GM12892 (cell line): ENCODE measurements around the gene RNASET2. TPM values are rescaled to one million over a fixed set of nuclear protein-coding genes. Genes with fewer than 3 reads are reported as not detected.
A peak's percentile ranks its signal among the peaks of the same experiment; 100 is the strongest.

Experiments used
- DNase-seq: peaks from one replicate; pipeline ENCODE4 v3.0.0; 2011; ENCODE audit not compliant: insufficient read length
- FAIRE-seq: peaks from 2 replicates; lab custom pipeline; 2011; peaks lifted over from hg19 to GRCh38; lab: Jason Lieb, UNC
- POLR2A ChIP-seq: IDR thresholded peaks from 2 replicates; pipeline ENCODE4 v1.6.1; 2011; ENCODE audit warnings: low read depth, low read length, control low read depth
- POLR2AphosphoS5 ChIP-seq: IDR thresholded peaks from 2 replicates; pipeline ENCODE4 v1.6.1; 2011; ENCODE audit warnings: low read depth, low read length, control low read depth
- TAF1 ChIP-seq: IDR thresholded peaks from 2 replicates; pipeline ENCODE4 v1.6.1; 2011; ENCODE audit warnings: low read depth, mild to moderate bottlenecking, control low read depth, low read length, borderline replicate concordance
- polyA plus RNA-seq: library from polyadenylated mRNA; unstranded; fragments of >200 nt; gene quantifications from one replicate; pipeline ENCODE4 v1.2.1, GENCODE V29; 2012; ENCODE audit warnings: missing spikeins, inconsistent platforms; ENCODE audit not compliant: missing spikeins

RNASET2 gene, protein sequence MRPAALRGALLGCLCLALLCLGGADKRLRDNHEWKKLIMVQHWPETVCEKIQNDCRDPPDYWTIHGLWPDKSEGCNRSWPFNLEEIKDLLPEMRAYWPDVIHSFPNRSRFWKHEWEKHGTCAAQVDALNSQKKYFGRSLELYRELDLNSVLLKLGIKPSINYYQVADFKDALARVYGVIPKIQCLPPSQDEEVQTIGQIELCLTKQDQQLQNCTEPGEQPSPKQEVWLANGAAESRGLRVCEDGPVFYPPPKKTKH
- 158 TPM for polyA plus RNA-seq

- peak; percentile 70 for DNase-seq
- FAIRE-seq = peak; percentile 99
- peak; percentile 31; the same call in 1 of the 2 replicates for TF ChIP-seq TAF1
- 0 out of 2 replicates have a peak, but pooled peaks have one; percentile 36 for TF ChIP-seq POLR2AphosphoS5
- peak; percentile 72; the same call in 1 of the 2 replicates for TF ChIP-seq POLR2A
Observed at GRCh38 chr6:166956444-166957086, at the start of gene RNASET2. TSS of gene RNASET2 (minus strand) at chr6:166956550. CDS start at chr6:166956182, 368 bp downstream.

- no peak for FAIRE-seq
- no peak for TF ChIP-seq POLR2AphosphoS5
- no peak for TF ChIP-seq POLR2A
- TF ChIP-seq TAF1 = no peak
- no peak for DNase-seq
Observed at GRCh38 chr6:167005350-167006159, 49.2 kb upstream of the RNASET2 start.

DNA sequence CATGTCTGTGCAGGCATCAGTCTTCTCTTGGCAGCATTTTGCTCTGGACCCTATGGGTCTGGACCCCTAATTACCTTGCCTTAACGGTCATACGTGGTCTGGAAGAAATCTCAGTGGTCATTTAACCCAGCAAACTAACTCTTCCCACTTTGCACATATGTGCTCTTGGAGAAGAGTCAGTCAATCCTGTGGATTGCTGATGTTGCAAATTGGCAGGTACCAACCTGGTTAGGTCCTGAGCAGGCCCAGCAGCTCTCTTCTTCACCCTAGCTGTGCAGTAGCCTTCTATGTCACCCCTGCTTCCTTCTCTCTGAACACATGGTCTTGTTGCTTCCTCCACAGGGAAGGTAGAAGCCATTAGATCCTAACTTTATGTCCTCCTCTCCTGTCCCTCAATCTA is 44.4 kb upstream of the RNASET2 start:
- no peak for DNase-seq
- no peak for FAIRE-seq
- TF ChIP-seq TAF1 (no peak), POLR2A (no peak), POLR2AphosphoS5 (no peak)

GRCh38 chr6:166999884-167000253 is 43.5 kb upstream of the RNASET2 start:
- TF ChIP-seq POLR2A (no peak), POLR2AphosphoS5 (no peak), TAF1 (no peak)
- FAIRE-seq = no peak
- DNase-seq = no peak

DNA sequence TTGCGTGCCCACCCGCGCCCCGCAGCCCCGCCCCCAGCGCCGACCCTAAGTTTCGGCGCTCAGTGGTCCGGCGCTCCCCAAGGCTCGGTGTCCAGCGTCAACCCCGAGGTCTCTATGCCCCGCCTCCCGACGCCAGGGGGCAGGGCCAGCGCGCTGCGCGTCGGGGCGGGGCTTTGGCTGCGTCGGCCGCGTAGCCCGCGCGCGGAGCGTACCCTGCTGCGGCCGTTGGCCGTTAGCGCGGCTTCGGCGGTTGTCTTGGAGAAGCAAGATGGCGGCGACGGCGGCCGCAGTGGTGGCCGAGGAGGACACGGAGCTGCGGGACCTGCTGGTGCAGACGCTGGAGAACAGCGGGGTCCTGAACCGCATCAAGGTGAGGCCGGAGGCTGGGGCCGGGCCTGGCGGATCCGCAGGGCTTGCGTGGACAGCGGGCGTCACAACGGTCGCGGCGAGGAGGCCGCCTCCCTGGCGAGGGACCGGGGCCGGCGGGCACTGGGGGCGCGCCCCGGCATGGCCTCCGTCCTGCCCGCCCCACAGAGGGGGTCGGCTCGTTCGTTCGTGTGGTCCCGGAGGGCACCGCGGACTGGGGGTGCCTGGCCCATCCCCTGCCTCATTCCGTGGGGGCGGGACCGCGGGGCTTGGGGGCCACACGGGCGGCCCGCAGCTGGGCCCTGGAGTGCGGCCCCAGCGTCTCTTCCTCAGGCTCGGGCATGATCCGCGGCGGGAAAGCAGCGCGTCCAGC is 43.0 kb upstream of the RNASET2 start, which contains the start of gene CEP43:
Gene CEP43 (plus strand): TSS at position 253 of the 739 bp plus-strand sequence. CDS start 16 bp downstream, at position 269.
- peak; percentile 100 for FAIRE-seq
- TF ChIP-seq TAF1 (no peak; the same call in 1 of the 2 replicates), POLR2A (peak; percentile 56; the same call in 1 of the 2 replicates)
- DNase-seq = peak; percentile 88

DNA sequence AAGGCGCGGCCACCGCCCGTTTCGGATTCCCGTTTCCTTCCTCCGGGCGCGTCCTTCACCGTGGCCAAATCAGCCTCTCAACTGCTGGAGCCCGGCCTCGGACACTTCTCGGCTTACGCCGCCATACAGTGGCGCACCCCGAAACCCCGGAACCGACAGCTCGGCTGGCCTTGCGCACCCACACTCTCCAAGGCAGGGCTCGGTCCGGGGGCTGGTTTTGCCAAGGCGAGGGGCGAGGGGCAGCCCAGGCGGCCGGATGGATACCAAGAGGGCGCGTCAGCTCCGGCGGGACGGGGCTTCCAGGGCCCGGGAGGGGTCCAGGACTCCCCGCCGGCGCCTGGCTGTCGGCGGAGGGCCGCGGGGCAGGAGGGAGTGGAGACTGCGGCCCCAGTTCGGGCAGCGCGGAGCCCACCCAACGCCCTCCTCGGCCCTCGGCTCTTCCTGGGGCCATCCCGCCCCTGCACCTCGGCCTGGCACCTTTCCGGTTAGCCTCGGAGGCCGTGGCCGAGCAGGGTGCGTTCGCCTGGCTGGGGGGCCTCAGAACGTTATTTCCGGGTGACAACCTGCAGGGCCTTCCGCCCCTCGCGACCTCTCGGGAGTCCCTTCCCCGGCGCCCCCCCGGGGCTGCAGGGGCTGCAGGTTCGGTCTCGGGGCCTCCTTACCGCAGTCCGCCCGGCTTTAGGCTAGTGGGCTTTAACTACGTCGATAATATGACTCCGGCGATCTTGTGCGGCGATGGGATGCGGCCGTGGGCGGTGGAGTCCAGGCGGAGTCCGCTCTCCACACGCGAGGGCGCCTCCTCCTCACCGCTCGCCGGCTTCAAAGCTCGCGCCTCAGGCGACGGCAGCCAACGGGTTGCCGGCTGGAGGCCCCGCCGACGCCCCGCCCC is 42.1 kb upstream of the RNASET2 start:
- FAIRE-seq (no peak), DNase-seq (no peak)
- peak; percentile 69 for TF ChIP-seq POLR2A
- TF ChIP-seq TAF1 = no peak

DNA sequence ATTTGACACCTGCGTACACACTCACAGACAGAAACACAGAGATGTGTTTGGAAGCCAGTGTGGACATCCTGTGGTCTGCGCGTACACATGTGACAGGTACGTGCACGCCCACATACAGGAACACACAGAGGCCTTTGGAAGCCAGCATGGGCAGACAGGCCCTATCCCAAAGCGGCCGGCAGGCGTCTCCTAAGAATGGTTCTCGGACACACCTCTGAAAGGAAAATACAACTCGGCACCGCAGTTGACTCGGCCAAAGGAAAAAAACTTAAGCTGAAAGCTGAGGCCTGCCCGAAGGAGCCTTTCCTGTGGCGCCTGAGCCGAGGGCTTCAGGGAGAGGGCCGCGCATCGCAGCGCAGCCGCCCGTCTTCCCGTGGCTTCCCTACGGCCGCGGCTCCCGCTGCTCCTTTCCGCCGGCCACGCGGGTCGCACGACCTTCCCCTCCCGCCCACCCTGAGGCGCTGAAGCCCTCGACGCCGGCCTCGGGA is 41.5 kb upstream of the RNASET2 start:
- peak; percentile 92 for FAIRE-seq
- no peak for TF ChIP-seq POLR2AphosphoS5
- 0 out of 2 replicates have a peak, but pooled peaks have one; percentile 10 for TF ChIP-seq TAF1
- DNase-seq = no peak

DNA sequence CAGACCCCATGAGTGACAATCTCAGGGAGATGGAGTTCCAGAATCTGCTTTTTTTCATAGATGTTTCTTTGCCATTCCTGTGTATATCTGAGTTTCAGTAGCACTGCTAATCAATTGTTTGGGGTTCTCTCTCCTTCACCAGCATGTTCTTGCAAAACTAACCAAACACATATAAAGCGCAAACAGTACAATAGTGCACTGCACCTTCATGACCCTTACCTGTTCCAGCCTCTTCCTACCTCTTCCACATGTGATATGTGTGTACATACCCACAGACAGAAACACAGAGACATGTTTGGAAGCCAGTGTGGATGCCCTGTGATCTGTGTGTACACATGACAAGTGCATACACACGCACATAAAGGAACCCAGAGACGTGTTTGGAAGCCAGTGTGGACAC is 41.0 kb upstream of the RNASET2 start:
- FAIRE-seq (peak; percentile 5), DNase-seq (no peak)
- TF ChIP-seq TAF1 (no peak), POLR2AphosphoS5 (no peak), POLR2A (no peak)

DNA sequence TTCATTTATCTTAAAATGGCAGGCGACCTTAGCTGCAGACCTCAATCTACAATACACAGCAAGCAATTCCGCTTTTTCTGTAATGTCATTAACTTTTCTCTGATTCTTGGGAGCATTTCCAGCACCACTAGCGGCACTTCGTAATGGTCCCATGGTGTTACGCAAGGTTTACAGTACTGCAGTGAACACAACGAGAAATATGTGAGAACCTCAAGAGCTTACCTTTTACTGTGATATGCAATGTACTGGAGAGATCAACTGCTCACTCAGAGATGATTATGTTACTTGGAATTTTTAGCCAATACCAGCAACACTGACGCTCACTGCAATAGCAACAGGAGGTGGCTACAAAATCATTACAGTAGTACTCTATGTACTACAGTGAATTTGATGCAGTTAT is 40.1 kb upstream of the RNASET2 start:
- no peak for FAIRE-seq
- no peak for DNase-seq
- no peak for TF ChIP-seq POLR2AphosphoS5

DNA sequence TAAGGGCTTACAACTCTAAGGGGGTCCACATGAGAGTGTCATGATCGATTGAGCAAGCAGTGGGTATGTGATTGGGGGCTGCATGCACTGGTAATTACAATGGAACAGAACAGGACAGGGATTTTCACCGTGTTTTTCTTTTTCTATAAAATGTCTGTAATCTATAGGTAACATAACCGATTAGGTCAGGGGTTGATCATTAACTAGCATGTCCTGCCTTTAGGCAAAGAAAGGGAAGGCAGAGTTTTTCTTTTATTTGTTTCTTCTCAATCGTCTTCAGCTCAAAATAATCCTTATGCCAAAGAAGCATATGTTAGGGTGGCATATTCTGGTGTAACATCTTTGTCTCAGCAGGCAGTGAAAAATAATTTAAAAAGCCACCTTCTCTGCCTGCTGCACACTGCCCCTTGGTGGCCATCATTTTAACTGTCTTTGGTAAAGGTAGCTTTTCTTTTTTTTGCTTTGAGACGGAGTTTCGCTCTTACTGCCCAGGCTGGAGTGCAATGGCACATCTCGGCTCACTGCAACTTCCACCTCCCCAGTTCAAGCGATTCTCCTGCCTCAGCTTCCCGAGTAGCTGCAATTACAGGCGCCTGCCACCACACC is 33.2 kb upstream of the RNASET2 start:
- TF ChIP-seq POLR2A = no peak
- TF ChIP-seq TAF1 = no peak
- no peak for TF ChIP-seq POLR2AphosphoS5
- FAIRE-seq (peak; percentile 38), DNase-seq (no peak)
